Loucy (cell line): ENCODE data around the gene MYO18B.
A peak's percentile ranks its signal among the peaks of the same experiment; 100 is the strongest.

Experiments used
- H2AFZ ChIP-seq: fragments of 200-600 bp; sonication (generic); 2 replicates; pipeline ENCODE4 v1.6.0; 2016; ENCODE audit warnings: antibody characterized with exemption, mild to moderate bottlenecking, low read length, moderate library complexity
- H3F3A ChIP-seq: fragments of 200-600 bp; 2 replicates; pipeline ENCODE4 v1.6.0; 2016; ENCODE audit warnings: antibody characterized with exemption, low read depth, mild to moderate bottlenecking
- H3K27me3 ChIP-seq: fragments of 200-600 bp; sonication (generic); 2 replicates; pipeline ENCODE4 v1.6.1; 2014; ENCODE audit warnings: low read length, mild to moderate bottlenecking; ENCODE audit not compliant: insufficient read depth, poor library complexity, severe bottlenecking
- H3K36me3 ChIP-seq: fragments of 200-600 bp; sonication (generic); 2 replicates; pipeline ENCODE4 v1.6.1; 2016; ENCODE audit warnings: low read length; ENCODE audit not compliant: insufficient read depth
- H3K4me1 ChIP-seq: fragments of 200-600 bp; sonication (generic); 2 replicates; pipeline ENCODE4 v1.5.1; 2014; ENCODE audit warnings: low read length, mild to moderate bottlenecking; ENCODE audit not compliant: insufficient read depth, poor library complexity, severe bottlenecking
- H3K4me2 ChIP-seq: fragments of 200-600 bp; sonication (generic); 2 replicates; pipeline ENCODE4 v1.6.0; 2014; ENCODE audit warnings: antibody characterized with exemption, low read length, low read depth, mild to moderate bottlenecking; ENCODE audit not compliant: poor library complexity, severe bottlenecking
- H3K4me3 ChIP-seq: fragments of 200-600 bp; sonication (generic); 2 replicates; pipeline ENCODE4 v1.5.1; 2014; ENCODE audit warnings: low read length, mild to moderate bottlenecking, mixed read lengths; ENCODE audit not compliant: poor library complexity, severe bottlenecking
- H3K79me2 ChIP-seq: fragments of 200-600 bp; sonication (generic); 2 replicates; pipeline ENCODE4 v1.6.1; 2014; ENCODE audit warnings: low read length; ENCODE audit not compliant: insufficient read depth
- H3K9ac ChIP-seq: fragments of 200-600 bp; sonication (generic); 2 replicates; pipeline ENCODE4 v1.6.0; 2014; ENCODE audit warnings: mild to moderate bottlenecking, low read depth, low read length, moderate library complexity; ENCODE audit not compliant: poor library complexity, severe bottlenecking
- H3K9me2 ChIP-seq: fragments of 200-600 bp; sonication (generic); replicated peaks from 2 replicates; pipeline ENCODE4 v1.6.1; 2016; ENCODE audit warnings: low read depth, low read length, mixed read lengths
- H3K9me3 ChIP-seq: fragments of 200-600 bp; sonication (generic); 2 replicates; pipeline ENCODE4 v1.6.1; 2014; ENCODE audit warnings: mild to moderate bottlenecking, antibody characterized with exemption, low read length, low read depth; ENCODE audit not compliant: insufficient read depth
- H4K20me1 ChIP-seq: fragments of 200-600 bp; sonication (generic); 2 replicates; pipeline ENCODE4 v1.6.0; 2014; ENCODE audit warnings: antibody characterized with exemption, low read length, mild to moderate bottlenecking; ENCODE audit not compliant: insufficient read depth, poor library complexity, severe bottlenecking
- EZH2phosphoT487 ChIP-seq: fragments of 200-600 bp; IDR thresholded peaks from 2 replicates; pipeline ENCODE4 v1.6.1; 2018; ENCODE audit warnings: antibody characterized with exemption, mild to moderate bottlenecking, moderate library complexity, borderline replicate concordance
- TF ChIP-seq, protein P1 (sequence below): fragments of 200-600 bp; sonication (generic); conservative IDR thresholded peaks from 2 replicates; pipeline ENCODE4 v1.5.1; 2014; ENCODE audit warnings: mild to moderate bottlenecking, antibody characterized with exemption, low read length

Gene MYO18B

DNA sequence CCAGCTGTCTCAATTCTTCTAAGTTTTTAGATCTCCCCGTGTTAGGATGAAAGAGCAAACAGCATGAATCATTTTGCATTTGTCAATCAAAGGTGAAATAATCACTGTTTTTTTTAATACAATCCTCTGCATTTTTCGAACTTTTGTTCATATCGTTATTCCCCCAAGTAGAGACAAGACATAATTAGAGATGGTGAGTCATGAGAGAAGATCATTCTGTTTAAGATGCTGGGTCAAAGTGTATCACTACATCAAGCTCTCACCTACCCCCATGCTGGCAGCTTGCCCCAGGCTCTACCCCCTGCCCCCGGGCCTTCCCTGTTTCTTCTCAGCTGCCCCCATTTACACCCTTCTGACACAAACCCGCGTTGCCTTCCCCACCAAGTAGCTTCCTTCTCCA lies 30.5 kb upstream of the MYO18B start:
- H3F3A ChIP-seq = no peaks in the 10 kb centered on the region; the same call in 1 of the 2 replicates
- H3K9me3 ChIP-seq = no peaks in the 10 kb centered on the region
- no peaks in the 10 kb centered on the region for H3K27me3 ChIP-seq
- H3K4me2 ChIP-seq = no peak overlapping the region
- no peak overlapping the region for H3K4me3 ChIP-seq
- no peak overlapping the region for H3K9ac ChIP-seq
- H3K36me3 ChIP-seq = peaks cover 83% of the 10 kb centered on the region
- H3K4me1 ChIP-seq = peaks cover 41% of the 10 kb centered on the region
- no peaks in the 10 kb centered on the region for H3K79me2 ChIP-seq
- H3K9me2 ChIP-seq = no peaks in the 10 kb centered on the region
- TF ChIP-seq EZH2phosphoT487 = no peak
- TF ChIP-seq, protein P1, sequence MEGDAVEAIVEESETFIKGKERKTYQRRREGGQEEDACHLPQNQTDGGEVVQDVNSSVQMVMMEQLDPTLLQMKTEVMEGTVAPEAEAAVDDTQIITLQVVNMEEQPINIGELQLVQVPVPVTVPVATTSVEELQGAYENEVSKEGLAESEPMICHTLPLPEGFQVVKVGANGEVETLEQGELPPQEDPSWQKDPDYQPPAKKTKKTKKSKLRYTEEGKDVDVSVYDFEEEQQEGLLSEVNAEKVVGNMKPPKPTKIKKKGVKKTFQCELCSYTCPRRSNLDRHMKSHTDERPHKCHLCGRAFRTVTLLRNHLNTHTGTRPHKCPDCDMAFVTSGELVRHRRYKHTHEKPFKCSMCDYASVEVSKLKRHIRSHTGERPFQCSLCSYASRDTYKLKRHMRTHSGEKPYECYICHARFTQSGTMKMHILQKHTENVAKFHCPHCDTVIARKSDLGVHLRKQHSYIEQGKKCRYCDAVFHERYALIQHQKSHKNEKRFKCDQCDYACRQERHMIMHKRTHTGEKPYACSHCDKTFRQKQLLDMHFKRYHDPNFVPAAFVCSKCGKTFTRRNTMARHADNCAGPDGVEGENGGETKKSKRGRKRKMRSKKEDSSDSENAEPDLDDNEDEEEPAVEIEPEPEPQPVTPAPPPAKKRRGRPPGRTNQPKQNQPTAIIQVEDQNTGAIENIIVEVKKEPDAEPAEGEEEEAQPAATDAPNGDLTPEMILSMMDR = no peak
- no peaks in the 10 kb centered on the region for H4K20me1 ChIP-seq
- no peak overlapping the region for H2AFZ ChIP-seq

DNA sequence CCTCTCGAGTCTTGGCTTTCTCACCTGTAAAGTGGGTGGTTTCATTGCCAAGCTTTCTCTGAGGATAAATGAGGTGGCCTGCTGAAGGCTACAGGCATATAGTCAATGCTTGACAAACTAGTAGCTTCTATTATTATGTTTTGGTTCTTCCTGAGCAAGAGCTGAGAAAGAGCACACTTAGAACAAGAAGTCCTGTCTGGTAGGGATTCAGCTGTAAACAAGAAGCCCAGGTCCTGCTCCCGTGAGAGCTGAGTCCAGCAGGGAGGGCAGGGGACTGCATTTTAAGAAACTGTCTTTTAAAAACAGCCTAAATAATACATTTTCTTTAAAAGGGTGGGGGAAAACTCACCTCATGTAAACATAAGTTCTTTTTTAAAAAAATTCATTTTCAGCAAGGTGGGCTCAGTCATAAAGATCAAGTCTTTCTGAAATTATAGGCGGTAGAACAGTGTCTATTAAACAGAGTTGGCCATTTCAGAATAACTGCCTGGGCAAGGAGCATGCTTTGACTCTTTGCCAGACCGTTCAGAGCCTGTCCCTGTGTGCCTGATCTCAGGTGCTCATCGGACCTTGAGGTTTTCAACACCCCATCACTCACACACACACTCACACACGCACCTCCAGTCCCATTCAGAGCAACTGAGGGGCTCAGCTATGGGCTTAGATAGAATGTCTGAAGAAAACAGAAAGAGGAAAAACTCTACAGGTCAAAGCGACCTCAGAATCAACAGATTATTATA lies 29.2 kb upstream of the MYO18B start:
- Histone ChIP-seq H3K4me1 (peaks cover 41% of the 10 kb centered on the region), H3F3A (no peaks in the 10 kb centered on the region; the same call in 1 of the 2 replicates), H4K20me1 (no peaks in the 10 kb centered on the region), H3K79me2 (no peaks in the 10 kb centered on the region), H3K9me3 (no peaks in the 10 kb centered on the region), H3K9ac (peak overlapping the region; percentile 23), H3K27me3 (no peaks in the 10 kb centered on the region), H2AFZ (no peak overlapping the region), H3K9me2 (no peaks in the 10 kb centered on the region), H3K4me3 (no peak overlapping the region), H3K36me3 (peaks cover 84% of the 10 kb centered on the region), H3K4me2 (no peak overlapping the region)
- no peak for TF ChIP-seq EZH2phosphoT487
- TF ChIP-seq, protein P1 = no peak

DNA sequence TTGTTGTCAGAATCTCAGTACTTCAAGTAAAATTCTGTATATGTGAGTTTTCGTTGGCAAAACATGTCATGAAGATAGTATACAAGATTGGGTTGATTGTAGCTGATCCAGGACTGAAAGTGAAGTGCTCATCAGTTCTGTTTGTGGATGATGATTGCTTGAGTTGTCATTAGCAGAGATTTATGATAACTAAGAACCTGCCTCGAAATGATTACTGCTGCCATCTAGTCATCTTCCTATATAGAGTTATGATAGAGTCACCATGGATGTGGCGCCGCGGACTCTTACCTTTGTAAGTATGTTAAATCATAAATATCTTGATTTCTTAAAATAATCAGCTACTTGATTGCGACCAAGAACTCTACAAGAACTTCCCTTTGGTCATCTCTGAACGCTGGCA lies 27.9 kb upstream of the MYO18B start:
- Histone ChIP-seq H3K79me2 (no peaks in the 10 kb centered on the region), H3K4me1 (peaks cover 41% of the 10 kb centered on the region), H3K4me2 (peak overlapping the region; percentile 13), H3K27me3 (no peaks in the 10 kb centered on the region), H3K9ac (peak overlapping the region; percentile 23), H3K36me3 (peaks cover 97% of the 10 kb centered on the region), H3F3A (no peaks in the 10 kb centered on the region; the same call in 1 of the 2 replicates), H2AFZ (no peak overlapping the region), H3K4me3 (no peak overlapping the region), H3K9me2 (no peaks in the 10 kb centered on the region), H4K20me1 (no peaks in the 10 kb centered on the region), H3K9me3 (no peaks in the 10 kb centered on the region)
- TF ChIP-seq, protein P1 = no peak
- TF ChIP-seq EZH2phosphoT487 = no peak
